ENCODE data around the gene CCL15.
"Not testable (repeated sequence)": the region's sequence is repeated elsewhere in the genome, so short reads cannot be mapped to it uniquely, and the experiment has no call there.

CCL15 gene, protein sequence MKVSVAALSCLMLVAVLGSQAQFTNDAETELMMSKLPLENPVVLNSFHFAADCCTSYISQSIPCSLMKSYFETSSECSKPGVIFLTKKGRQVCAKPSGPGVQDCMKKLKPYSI

GRCh38 chr17:36001110-36001771 lies at the start of gene CCL15:
CCL15 (minus strand) TSS chr17:36001553; CDS start chr17:36001492, 61 bp downstream.
- no peak for DNase-seq

GRCh38 chr17:36049643-36050042 lies 48.3 kb upstream of the CCL15 start:
- no peak for DNase-seq

DNA sequence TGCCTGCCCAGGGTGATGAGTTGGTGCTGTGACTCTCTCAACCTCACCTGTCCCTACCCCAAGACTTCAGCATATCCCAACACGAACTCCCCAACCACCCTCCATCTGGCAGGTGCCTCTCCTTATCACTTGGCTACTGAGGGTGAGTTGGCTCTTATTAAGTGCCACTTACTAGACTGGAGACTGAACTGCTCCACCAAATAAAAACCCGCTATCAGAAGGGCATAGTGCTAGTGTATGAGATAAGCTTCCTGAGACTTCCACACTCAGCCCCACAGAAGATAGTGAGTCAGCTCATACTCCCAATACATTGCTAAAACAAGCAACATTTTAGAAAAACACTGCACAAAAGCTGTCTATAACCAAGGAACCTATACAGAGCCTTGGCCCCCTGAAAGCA lies 46.7 kb upstream of the CCL15 start:
- no peak for DNase-seq

GRCh38 chr17:36036235-36036634 lies 34.9 kb upstream of the CCL15 start:
- DNase-seq = no peak

- DNase-seq = no peak
These were observed 32.8 kb upstream of the CCL15 start for GRCh38 chr17:36034127-36034526.

DNA sequence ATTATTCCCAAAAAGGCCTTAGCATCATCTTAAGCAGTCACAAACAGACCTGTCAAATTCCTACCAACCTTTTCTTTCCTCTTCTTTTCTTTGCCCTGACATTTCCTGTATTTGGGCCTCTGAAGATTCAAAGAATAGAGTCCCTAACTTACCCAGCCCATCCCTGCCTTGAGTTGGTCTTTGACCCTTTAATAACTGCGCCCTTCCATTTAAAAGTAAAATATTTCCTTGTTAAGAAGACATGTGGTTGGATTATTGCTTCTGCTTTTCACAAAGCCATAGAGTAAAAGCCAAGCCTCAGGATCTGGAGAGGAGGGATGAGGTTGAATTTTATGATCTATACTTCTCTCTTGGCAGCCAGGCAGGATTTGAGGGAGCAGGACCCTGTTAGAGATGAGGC lies 29.6 kb upstream of the CCL15 start:
- DNase-seq = no peak

GRCh38 chr17:36027761-36028160 lies 26.4 kb upstream of the CCL15 start:
- DNase-seq = no peak

GRCh38 chr17:36024106-36024869 lies 22.9 kb upstream of the CCL15 start:
- DNase-seq = no peak

DNA sequence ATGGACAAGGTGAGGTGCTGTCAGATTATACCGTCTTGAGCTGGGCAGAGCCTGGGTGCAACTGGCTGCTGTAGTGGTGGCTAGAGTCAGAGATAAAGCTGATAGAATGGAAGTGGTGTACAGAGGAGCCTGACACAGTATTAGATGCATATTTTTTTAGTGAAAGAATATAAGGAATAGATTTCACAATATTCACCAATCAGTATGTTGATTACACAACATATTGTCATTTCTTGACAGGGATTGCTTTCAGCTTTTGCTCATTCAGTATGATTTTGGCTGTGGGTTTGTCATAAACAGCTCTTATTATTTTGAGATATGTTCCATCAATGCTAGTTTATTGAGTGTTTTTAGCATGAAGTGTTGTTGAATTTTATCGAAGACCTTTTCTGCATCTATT lies 18.1 kb upstream of the CCL15 start:
- no peak for DNase-seq

GRCh38 chr17:36017799-36018198 lies 16.4 kb upstream of the CCL15 start, which contains the start of gene CCL23:
CCL23 (minus strand) TSS chr17:36017972; CDS start chr17:36017897, 75 bp downstream.
- DNase-seq = no peak

- DNase-seq = no peak
These were observed 15.2 kb upstream of the CCL15 start for GRCh38 chr17:36016555-36016954.

GRCh38 chr17:36015895-36016294 lies 14.5 kb upstream of the CCL15 start:
- not testable (repeated sequence) for DNase-seq

DNA sequence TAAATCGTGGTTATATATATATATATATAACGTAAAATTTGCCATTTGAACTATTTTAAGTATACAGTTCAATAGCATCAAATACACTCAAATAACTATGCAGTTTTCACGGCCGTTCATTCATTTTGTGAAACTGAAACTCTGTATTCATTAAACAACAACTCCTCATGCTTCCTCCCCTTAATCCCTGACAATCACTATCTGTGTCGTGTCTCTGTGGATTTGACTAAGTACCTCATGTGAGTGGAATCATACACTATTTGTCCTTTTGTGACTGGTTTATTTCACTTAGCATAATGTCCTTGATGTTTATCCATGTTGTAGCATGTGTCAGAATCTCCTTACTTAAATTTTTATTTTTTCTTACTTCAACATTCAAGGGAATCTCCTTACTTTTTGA lies 13.6 kb upstream of the CCL15 start:
- no peak for DNase-seq

DNA sequence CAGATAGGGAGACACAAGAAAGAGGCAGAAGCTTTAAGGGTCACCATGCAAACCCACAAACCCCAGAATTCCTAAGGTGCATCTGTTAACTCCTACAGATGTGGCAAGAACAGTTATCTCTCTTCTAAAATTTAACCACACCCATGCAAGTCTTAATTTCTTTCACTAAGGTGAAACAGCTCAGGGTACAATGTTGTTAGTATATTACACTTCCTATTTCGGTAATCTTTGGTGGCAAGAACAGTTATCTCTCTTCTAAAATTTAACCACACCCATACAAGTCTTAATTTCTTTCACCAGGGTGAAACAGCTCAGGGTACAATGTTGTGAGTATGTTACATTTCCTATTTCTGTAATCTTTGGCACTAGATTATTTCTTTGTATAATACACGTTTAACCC lies 9.8 kb upstream of the CCL15 start:
- no peak for DNase-seq

DNA sequence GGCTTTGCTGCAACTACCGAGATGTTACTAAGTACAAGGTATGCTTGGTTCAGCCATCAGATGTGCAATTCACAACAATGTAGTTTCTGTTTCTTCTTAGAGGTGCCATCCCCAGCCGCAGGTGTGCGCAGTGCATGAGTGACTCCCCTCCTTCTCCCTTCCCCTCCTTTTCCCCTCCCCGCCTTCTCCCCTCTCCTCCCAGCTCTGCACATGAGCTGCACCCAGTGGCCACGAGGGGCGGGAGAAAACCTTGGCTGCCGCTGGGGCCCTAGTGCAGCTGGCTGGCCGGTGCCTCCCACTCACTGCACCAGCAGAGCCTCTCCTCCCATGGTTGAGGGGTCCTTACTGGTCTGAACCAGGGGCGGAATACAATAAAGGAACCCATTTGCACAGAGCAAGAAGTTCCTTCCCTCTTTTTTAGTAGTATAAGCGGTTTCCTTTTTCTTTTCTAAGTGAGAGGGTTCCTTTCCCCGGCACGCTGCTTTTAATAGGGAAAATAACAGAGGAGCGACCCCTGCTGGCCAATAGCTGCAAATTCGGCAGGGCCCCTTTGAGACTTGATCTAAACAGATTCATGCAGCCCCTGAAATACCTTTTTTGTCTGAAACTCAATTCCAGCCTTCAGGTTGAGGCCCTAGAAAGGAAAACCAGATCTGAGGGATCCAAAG lies 7.8 kb upstream of the CCL15 start:
- no peak for DNase-seq

- no peak for DNase-seq
These were observed 3.3 kb upstream of the CCL15 start for GRCh38 chr17:36004594-36005108.

- DNase-seq = no peak
These were observed 1.3 kb upstream of the CCL15 start for GRCh38 chr17:36002631-36003030.

GRCh38 chr17:36001862-36002603 lies 680 bp upstream of the CCL15 start:
- no peak for DNase-seq

- no peak for DNase-seq
These were observed 632 bp downstream of the CCL15 start for GRCh38 chr17:36000732-36001109.

DNA sequence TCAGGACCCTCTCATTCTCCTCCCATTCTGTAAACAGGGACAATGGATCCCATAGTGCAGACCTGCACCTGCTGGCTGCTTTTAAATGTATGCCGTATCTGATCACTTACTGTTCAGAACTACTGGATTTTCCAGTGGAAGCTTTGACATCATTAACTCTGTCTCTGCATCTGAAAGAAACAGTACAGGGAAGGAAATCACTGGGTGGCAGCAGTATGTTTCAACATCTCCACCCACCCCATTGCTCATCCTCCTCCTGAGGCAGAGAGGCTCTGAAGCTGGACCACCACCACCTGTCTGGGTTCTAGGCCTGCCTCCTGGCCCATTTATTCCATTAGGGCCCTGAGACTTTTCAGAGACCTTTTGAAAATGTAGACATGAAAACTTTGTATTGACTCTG lies 2.6 kb downstream of the CCL15 start:
- DNase-seq = no peak

DNA sequence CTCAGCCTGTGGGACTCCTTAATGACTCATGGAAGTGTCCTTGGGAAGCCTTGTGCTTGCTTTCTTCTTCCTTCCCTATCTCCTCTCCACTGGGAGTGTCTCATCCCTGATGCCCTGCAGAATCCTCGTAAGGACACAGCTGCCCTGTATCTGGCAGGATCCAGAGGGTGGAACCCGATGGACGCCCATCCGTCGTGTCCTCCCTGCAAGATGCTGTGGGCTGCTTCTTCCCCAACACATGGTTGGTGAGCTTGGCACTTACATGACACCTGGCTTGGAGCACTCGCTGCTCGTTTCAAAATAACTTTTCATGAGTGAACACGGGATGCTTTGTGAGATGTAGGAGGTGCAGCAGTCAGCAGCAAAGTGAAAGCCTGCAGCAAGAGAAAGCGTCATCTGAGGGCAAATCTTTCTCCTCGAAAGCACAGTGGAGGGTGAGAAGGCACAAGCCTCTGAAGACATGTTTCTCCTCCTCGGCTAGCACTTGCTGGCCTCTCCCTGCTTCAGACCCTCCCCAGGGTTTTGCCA lies 3.3 kb downstream of the CCL15 start:
- no peak for DNase-seq

DNA sequence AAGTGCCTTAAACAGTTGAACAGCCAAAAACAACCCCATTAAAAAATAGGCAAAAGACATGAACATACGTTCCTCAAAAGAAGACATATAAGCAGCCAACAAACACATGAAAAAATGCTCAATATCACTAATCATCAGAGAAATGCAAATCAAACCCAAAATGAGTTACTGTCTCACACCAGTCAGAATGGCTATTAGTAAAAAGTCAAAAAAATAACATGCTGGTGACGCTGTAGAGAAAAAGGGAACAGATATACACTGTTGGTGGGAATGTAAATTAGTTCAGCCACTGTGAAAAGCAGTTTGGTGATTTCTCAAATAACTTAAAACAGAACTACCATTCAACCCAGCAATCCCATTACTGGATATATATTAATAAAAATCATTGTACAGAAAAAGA lies 6.0 kb downstream of the CCL15 start:
- DNase-seq = not testable (repeated sequence)

DNA sequence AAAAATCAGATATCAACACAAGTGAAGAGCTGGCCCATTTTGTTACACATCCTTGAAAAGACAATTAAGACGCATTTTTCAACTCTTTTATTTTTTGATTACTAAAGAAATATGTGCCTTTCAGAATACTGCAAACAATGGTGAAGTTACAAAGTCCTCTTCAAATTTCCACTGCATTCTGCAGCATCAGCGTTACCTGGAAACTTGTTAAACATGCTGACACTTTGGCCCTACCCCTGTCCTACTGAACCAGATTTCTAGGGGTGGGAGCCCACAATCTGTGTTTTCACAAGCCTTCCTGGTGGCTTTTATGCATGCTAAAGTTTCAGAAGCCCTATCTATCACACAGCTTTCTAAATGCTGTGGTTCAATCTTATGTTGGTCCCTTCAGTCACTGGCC lies 10.3 kb downstream of the CCL15 start:
- DNase-seq = no peak

Data from NCI-H1930 (cell line).